ENCODE data around the gene ALDH3A2. TPM values are rescaled to one million over a fixed set of nuclear protein-coding genes. Genes with fewer than 3 reads are reported as not detected.

The ALDH3A2 gene
- total and polyA plus RNA-seq, 3 donors from 2014 or later = 76.0 to 125 (median 100.0) TPM

DNA sequence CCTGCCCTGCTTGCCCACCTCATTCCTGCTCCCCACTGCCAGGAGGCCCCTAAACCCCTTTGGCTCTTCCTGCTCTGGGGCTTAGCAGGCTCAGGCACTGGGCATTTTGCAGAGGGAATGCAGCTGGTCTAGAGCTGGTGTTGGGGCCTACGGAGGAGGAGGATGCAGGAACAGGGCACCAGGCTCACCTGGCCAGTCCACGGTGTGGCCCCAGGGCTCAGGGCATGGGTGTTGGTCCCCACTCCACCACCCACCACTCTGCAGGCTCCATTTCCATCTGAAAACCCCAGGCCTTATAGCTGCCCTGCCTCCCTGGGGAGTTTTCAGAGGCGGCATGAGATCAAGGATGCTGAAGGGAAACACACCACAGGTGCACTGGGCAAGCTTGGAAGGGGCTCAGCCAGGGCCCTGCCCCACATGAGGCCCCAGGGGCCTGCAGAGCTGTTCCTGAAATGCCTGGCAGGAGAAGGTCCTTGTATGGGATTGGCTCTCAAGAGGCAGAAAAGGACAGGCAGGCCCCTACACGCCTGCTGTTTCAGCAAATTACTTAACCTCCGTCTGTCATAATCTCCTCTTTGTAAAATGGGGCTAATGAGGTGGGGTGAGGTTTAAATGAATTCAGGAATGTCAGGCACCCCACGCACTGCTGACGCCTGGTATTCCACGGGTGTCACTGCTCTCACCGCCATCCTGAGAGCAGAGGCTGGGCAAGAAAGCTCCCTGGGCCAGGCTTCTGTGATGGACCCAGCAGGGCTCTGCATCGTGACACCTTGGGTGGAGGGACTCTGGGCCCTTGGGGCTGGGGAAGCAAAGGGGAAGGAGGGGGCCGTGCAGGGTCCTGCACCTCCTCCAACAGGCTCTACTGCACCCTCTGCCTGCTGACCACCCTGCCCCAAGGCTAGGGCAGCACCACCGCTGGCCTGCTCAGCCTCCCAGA, 58.5 kb downstream of the ALDH3A2 start:
- no peak for TF ChIP-seq CTCF (IDR thresholded peaks at IDR 0.05)
- TF ChIP-seq POLR2A (IDR thresholded peaks at IDR 0.05) = no peak
- Histone ChIP-seq H3K4me1 (peaks cover 13% of the 10 kb centered on the region), H3K9me3 (no peaks in the 10 kb centered on the region), H3K4me3 (no peak overlapping the region), H3K27me3 (no peaks in the 10 kb centered on the region), H3K36me3 (ENCODE audit: low read depth, missing control alignments) (no peaks in the 10 kb centered on the region), H3K27ac (no peak overlapping the region)
- intact Hi-C loops (cut with DNase I; ENCODE audit: low total_unique reads) = no loop called here
- 82 to 91% methylated on average over 7 to 12 of the region's 12 CpGs for WGBS, 2 donors
- DNase-seq = peak; percentile 10

GRCh38 chr17:19707728-19708221, 59.2 kb downstream of the ALDH3A2 start:
- no peaks in the 10 kb centered on the region for H3K27me3 ChIP-seq
- H3K9me3 ChIP-seq = no peaks in the 10 kb centered on the region
- 94 to 95% methylated on average over 7 of the region's 11 CpGs for WGBS, 2 donors
- TF ChIP-seq CTCF (IDR thresholded peaks at IDR 0.05) (no peak), POLR2A (IDR thresholded peaks at IDR 0.05) (no peak)
- intact Hi-C loops (cut with DNase I; ENCODE audit: low total_unique reads) = no loop called here
- H3K4me1 ChIP-seq = peaks cover 6% of the 10 kb centered on the region
- H3K4me3 ChIP-seq = no peak overlapping the region
- no peaks in the 10 kb centered on the region for H3K36me3 ChIP-seq (ENCODE audit: low read depth, missing control alignments)
- H3K27ac ChIP-seq = no peak overlapping the region
- DNase-seq = peak; percentile 4

GRCh38 chr17:19708431-19709175, 60.1 kb downstream of the ALDH3A2 start:
- H3K27me3 ChIP-seq = no peaks in the 10 kb centered on the region
- intact Hi-C loops (cut with DNase I; ENCODE audit: low total_unique reads) = no loop called here
- WGBS, 2 donors = 91 to 95% methylated on average over 5 of the region's 6 CpGs

DNA sequence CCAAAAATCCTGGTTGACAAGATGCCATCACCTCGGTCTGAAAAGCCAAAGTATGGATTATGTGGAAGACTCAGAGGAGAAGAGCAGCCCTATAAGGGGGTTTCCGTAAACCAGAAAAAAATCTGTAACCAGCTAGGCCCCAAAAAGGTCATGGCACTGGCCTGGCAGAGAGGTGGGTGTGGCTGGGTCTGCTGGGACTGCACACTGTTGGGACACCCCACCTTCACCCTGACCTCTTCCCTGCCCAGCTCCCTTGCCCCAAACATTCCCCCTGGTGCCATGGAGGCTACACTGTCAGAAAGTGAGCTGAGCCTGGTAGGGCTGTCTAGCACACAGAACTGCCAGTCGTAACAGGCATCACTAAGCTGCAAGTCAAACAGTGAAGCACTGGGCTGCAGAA, 61.3 kb downstream of the ALDH3A2 start:
- Histone ChIP-seq H3K27ac (no peak overlapping the region), H3K4me1 (no peaks in the 10 kb centered on the region), H3K36me3 (ENCODE audit: low read depth, missing control alignments) (no peaks in the 10 kb centered on the region), H3K27me3 (no peaks in the 10 kb centered on the region), H3K4me3 (no peak overlapping the region), H3K9me3 (no peaks in the 10 kb centered on the region)
- no peak for TF ChIP-seq POLR2A (IDR thresholded peaks at IDR 0.05)
- DNase-seq = peak; percentile 2
- 96% methylated on average over 3 of the region's 3 CpGs for WGBS, 2 donors
- intact Hi-C loops (cut with DNase I; ENCODE audit: low total_unique reads) = no loop called here

More at GRCh38 chr17:19708431-19709175, 60.1 kb downstream of the ALDH3A2 start:
- TF ChIP-seq CTCF (IDR thresholded peaks at IDR 0.05) (no peak), POLR2A (IDR thresholded peaks at IDR 0.05) (no peak)
- H3K36me3 ChIP-seq (ENCODE audit: low read depth, missing control alignments) = no peaks in the 10 kb centered on the region
- H3K9me3 ChIP-seq = no peaks in the 10 kb centered on the region
- H3K27ac ChIP-seq = no peak overlapping the region
- H3K4me1 ChIP-seq = no peaks in the 10 kb centered on the region
- no peak overlapping the region for H3K4me3 ChIP-seq
- DNase-seq = peak; percentile 4

DNA sequence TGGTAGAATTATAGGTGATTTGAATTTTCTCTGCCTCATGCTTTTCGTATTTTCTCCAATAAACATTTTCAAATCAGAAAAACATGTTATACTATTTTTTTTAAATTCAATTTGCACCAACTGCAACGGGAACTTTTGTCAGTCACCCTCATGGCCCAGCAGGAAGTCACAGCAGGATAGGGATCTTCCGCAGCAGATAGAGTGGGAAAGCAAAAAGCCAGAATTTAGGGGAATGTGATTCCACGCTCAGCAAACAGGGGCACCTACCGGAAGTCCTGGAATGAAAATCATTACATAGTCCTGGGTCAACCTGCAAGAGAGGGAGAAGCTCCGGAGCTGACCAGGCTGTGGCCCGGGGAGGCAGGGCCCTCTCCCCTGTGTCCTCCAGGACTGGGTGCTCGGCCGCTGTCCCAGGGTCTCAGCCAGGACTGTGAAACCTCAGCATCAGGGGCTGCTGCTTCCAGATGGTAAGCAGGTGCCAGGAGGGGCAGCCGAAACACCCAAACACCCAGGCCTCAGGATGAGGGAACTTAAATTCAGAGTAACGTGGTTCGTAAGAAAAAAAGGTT, 64.0 kb downstream of the ALDH3A2 start:
- TF ChIP-seq POLR2A (IDR thresholded peaks at IDR 0.05) = no peak
- TF ChIP-seq CTCF (IDR thresholded peaks at IDR 0.05) = no peak
- no peaks in the 10 kb centered on the region for H3K4me1 ChIP-seq
- no peak overlapping the region for H3K4me3 ChIP-seq
- no peak for DNase-seq
- no peaks in the 10 kb centered on the region for H3K36me3 ChIP-seq (ENCODE audit: low read depth, missing control alignments)
- no peaks in the 10 kb centered on the region for H3K27me3 ChIP-seq
- no peak overlapping the region for H3K27ac ChIP-seq
- intact Hi-C loops (cut with DNase I; ENCODE audit: low total_unique reads) = no loop called here
- H3K9me3 ChIP-seq = no peaks in the 10 kb centered on the region
- 90 to 92% methylated on average over 12 of the region's 12 CpGs for WGBS, 2 donors

Data from testis (tissue), 3 donors.